GM19025 (cell line): ENCODE measurements around the gene NMRAL1.

Experiments used
- ATAC-seq: cut with Tn5 transposase; IDR thresholded peaks from one replicate; pipeline ENCODE4 v1.9.1; 2021; ENCODE audit warnings: mild to moderate bottlenecking, low read depth, moderate library complexity; ENCODE audit not compliant: unreplicated experiment

NMRAL1 gene

DNA sequence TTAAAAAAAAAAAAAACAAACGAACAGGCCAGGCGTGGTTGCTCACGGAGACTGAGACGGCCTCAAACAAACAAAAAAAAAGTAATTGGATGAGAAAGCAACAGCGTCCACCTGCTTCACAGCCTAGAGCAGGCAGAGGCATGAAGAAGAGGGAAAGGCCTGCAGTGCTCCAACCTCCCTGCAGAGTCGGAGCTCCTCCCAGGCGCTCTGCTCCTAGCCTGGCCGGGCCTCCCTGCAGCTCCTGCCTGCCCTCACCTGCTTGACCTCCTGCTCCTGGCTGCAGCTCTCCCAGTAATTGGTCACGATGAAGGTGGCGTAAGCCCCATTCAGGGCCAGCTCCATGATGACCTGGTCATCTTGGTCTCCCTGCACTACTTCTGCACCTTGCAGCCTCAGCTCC lies 5.5 kb downstream of the NMRAL1 start:
- no peak for ATAC-seq

DNA sequence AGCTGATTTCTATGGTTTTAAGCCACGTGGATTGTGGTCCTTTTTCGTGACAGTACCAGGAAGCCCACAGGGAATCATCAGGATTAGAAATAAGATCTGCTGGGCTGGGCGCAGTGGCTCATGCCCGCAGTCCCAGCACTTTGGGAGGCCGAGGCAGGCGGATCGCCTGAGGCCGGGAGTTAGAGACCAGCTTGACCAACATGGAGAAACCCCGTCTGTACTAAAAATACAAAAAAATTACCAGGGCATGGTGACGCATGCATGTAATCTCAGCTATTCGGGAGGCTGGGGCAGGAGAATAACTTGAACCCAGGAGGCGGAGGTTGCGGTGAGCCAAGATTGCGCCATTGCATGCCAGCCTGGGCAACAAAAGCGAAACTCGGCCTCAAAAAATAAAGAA lies 6.5 kb downstream of the NMRAL1 start:
- ATAC-seq, result no peak

DNA sequence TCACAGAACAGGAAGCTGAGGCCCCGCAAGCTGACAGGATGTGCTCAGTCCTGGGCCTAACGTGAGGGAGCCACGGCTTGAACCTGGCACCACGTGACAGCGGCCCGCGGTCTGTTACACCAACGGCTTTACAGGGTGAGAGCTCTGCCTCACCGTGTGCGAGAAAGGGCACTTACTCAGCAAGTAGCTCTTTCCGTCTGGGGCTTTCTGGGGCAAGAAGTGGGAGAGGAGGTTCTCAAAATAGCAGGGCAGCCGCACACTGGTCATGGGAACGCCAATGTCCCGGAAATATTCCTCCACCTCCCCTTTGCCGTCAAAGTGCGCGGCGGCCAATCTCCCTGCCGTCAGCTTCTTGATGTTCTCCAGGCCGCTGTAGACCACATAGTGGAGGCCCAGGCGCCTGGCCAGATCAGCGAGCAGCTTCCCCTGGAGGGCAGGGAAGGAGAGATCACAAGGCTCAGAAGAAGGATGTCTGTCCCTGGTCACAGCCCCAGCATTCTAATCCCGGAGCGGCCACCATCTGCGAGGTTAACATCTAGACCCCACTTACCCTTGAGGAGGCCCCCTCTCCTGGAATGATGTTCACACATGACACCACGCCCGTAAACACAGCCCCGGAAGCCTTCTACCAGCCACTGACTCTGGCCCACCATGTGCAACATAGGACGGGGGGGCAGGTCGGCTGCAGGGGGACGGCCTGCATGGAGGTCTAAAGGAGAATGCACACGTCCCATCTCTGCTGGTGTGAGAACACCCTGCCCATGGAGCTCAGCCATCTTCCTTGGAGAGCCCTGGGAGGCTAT lies 8.2 kb downstream of the NMRAL1 start:
- no peak for ATAC-seq

DNA sequence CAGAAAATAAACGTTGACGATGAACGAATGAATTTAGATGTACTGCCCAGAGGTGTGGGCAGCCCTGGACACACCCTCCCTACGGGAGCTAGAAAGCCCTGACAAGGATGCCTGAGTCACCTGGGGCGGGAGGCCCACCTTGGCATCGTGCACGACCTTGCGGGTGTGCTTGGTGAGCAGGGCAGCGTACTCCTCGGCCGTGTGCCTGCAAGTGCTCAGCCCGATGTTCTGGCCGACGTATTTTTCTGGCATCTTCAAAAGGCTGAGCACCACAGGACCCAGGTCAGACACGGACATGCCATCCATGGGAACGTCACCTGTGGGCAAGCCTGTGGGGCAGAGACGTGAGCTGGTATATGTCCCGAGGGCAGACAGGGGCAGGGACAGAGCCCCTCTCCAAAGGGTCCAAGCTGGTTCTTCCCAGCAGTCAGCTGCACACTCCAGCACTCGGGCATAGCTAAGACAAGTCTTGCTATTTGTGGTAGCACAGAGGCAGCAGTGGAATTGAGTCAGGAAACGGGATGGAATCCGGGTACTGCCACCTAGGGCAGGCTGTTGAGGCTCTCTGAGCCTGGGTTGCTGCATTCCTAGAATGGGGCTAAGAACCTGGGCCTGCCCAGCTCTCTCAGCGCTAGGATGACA lies 10.8 kb downstream of the NMRAL1 start:
- no peak for ATAC-seq

DNA sequence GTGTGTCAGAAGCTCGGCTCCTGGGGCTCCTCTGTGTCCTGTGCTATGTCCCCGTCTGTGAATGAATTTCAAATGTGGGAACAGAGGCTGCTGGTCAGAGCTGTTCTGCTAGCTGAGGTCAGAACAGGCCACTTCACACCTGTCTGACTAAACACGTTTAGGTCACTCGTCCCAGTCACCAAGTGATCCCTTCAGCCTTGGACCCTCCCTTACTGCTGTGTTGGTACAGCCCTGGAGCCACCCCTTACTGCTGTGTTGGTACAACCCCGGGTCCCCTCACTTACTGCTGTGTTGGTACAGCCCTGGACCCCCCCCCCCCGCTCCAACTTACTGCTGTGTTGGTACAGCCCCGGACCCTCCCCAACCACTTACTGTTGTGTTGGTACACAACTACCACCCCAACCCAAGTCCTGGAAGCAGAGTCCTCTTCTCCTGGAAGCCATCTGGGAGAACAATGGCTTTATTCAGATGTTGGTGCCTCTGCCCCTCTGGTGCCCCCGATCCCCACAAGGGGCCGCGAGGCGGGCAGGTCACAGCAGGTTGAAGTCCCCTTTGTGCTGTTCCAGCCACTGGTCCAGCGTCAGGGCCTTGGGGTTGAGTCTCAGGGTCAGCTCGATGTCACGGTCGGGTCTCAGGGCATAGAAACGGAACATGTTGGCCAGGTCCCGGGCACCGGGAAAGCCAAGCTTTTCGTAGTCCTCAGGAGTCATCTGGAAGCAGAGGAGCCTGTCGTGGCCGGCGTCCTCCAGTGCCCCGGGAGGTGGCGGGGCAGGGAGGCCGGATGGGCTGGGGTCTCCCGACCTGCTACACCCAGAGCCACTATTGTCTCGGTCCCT lies 13.0 kb downstream of the NMRAL1 start:
- ATAC-seq, result no peak

DNA sequence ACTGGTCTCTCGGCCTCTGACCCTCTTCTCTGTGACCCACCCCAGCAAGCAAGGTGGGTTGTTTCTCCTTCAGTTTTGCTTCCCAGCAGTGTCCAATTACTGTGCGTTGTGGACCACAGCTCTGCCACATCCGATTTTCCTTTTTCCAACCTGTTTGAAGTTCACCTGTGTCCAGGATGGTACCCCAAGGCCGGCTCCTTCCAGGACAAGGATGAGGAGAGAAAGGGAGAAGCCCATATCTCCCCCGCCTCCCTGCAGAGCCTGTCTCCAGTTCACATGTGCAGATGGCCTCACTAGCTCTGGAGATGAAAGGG lies 13.5 kb downstream of the NMRAL1 start:
- no peak for ATAC-seq

DNA sequence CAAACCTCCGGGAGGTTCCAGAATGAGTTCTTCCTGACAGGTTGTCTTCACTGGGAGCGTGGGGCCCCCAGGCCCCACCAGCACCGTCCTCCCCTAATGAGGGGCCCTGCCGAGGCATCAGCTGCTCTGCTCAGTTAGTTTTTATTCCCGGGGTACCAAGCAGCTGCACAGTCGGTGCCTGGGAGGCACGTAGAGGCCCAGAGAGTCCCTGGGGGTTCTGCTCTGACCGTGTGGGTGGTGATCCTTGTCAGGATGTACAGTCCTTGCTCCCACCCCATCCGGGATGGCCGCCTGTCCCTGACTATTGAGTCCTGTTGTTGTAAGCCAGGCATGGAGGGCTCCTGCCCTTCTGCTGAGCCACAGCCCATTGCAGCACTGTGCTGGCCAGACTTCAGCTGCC lies 18.5 kb downstream of the NMRAL1 start:
- ATAC-seq, result no peak

DNA sequence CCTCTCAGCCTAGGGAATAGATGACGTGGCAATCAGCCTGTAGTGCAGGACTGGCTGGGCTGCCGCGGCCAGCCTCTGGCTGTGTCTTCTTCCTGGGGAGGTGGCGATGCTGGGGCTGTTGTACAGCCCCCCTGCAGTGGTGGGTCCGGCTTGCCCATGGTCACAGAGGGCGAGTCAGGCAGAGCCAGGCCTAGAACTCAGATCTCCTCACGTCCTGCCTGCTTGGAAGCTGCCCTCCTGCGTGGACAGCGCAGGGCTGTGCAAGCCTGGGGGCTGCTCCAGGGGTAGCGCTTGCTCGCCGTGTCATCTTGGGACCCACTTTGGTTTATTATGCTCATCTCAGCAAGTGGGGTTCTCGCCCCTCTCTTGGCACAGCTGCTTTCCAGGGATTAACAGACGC lies 19.3 kb downstream of the NMRAL1 start:
- ATAC-seq, result no peak

DNA sequence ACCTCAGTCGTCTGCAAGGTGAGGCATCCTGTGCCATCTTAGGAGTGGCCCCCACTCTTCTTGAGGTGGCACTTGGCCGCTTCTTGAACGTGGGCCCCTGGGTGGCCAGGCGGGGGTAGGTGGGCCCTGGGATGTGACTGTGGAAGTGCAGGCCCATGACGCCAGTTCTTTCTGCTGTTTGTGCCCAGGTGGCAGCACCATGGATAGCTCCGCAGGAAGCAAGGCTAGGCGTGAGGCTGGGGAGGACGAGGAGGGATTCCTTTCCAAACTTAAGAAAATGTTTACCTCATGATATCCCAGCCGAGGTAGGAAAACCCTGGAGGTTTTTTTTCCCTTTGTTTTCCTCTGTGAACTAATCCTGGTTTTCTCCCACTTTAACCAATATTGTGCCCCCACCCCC lies 19.8 kb downstream of the NMRAL1 start:
- ATAC-seq, result no peak

DNA sequence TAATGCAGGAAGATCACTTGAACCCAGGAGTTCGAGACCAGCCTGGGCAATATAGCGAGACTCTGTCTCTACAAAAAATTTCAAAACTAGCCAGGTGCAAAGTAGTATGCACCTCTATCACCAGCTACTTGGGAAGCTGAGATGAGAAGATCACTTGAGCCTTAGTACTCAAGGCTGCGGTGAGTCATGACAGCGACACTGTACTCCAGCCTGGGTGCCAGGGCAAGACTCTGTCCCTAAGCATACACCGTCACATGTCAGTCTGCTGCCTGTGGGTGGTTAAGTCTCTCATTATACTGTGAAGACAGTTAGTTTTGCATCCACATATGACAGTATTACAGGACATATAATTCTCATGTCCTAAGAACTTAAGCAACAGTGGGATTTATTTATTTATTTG lies 21.8 kb downstream of the NMRAL1 start:
- ATAC-seq, result no peak

DNA sequence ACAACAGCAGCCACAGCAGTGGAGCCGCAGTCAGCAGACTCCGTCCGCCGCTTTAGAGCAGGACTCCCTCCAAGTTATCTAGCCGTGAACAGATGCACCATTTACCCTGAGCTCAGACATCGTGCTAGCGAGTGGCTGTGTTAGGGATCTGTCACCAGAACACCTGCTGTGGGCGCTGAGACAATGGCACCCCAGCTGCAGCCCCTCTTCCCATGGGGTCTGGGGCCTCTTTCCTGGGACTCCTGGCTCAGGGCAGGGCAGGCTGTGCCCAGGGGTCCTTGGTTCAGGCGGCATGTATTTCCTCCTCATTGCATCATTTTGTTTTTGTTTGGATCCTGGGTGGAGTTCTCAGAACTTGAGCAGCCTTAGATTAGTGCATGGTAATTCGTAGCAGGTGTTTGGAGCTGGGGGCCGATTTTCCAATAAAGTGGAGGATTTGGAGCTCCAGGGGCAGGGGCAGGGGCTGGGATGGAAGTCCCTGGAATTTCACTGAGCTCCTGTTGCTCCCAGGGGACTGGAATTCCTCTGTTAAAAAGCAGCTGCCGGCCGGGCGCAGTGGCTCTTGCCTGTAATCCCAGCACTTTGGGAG lies 23.4 kb downstream of the NMRAL1 start:
- ATAC-seq, result no peak

DNA sequence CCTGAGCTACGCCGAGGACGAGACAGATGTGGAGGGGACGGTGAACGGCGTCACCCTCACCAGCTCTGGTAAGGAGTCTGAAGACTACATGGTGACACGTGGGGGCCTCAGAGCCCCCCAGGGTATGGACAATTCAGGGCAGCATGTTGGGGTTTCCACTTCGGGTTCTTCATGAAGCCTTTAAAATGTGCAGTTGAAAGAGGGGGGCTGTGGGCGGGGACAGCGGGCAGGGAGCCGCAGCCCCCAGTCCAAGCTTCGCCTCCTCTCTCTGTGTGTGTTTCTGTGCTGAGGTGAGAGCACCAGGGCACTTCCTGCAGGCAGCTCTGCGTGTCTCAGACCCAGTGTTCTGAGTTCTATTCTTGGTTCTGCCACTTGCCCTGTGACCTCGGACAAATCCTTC lies 24.0 kb downstream of the NMRAL1 start:
- ATAC-seq, result no peak

DNA sequence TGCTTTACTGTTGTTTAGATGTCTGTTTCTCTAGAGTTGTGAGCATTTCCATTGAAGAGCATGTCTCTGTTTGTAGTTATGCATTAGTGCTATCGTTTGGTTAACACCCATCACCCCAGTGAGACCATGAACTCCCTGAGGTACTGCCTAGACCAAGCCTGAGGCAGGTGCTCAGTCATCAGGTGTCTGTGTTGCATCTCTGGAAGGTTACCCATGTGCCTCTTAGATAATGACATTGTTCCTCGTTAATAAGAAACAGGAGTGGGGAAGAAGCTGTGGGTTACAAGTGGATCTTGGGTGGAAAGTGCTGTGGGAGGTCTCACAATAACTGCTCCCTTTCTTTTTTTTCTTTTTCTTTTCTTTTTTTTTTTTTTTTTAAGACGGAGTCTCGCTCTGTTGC lies 30.4 kb downstream of the NMRAL1 start:
- ATAC-seq, result no peak

DNA sequence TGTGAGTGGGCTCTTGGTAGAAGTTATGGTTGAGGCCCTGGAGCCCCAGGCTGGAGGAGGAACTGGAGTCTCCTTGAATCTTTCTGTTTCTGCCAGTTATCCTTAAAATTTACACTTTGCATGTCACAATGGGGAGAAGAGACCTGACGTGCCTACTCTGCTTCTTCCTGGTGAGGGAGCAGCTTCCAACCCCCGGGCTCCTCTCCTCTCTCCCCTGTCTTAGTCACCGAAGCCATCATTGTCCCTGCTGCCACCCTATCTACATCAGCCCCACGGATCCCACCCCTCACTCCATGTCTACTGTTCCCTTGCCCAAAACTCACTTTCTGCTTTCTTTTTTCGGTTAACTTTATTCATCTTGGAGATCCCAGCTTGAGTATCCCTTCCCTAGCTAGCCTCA lies 31.2 kb downstream of the NMRAL1 start:
- no peak for ATAC-seq

DNA sequence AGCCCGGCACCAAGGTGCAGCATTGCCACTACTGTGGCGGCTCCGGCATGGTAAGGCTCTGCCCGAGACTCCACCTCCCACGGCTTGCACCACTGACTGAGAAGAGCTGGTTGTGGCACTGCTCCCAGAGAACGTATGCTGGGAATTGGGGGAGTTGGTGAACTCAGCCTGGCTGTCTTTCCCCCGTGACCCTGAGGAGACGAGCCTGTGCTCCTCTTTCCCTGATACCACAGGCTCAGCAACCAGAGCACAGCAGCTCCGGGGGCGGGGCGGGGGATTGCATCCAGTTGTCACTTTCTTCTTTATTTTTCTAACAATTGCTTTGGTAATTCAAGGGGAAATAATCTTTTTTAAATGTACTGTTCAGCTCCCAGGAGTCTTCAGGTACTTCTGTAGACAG lies 32.1 kb downstream of the NMRAL1 start:
- ATAC-seq, result no peak

DNA sequence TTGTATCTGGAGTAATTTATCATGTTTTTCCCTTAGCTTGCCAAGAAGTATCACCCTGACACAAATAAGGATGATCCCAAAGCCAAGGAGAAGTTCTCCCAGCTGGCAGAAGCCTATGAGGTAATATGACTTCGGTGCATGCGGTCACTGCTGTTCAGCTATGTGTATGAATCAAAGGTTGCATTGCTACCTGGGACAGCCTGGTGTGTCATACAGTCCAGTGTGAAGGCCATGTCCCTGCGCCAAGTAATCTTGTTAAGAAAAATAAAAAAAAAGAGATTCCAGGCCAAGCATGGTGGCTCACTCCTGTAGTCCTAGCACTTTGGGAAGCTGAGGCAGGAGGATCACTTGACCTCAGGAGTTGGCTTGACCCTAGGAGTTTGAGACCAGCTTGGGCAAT lies 37.1 kb downstream of the NMRAL1 start:
- ATAC-seq, result no peak

DNA sequence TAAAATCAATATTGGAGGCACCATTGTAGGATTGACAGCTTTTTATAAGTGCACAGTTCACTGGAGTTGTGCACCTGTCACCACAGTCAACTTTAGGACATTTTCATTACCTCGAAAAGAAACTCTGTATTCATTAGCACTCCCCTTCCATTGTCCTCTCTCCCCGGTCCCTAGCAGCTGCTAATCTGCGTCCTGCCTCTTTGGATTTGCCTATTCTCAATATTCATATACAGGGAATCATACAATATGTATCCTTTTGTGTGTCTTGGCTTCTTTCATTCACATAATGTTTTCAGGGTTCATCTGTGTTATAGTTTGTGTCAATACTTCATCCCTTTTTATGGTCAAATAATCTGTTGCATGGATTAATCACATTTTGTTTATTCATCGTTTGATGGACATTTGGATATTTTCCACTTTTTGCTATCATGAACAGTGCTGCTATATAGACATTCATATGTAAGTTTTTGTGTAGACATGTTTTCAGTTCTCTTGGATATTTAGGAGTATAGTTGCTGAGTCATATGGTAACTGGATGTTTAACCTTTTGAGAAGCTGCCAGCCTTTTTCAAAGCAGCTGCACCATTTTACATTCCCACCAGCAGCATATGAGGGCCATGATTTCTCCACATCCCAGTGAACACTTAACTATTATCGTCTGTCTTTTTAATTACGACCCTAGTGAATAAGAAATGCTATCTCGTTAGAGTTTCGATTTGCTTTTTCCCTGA lies 38.9 kb downstream of the NMRAL1 start:
- ATAC-seq, result no peak

DNA sequence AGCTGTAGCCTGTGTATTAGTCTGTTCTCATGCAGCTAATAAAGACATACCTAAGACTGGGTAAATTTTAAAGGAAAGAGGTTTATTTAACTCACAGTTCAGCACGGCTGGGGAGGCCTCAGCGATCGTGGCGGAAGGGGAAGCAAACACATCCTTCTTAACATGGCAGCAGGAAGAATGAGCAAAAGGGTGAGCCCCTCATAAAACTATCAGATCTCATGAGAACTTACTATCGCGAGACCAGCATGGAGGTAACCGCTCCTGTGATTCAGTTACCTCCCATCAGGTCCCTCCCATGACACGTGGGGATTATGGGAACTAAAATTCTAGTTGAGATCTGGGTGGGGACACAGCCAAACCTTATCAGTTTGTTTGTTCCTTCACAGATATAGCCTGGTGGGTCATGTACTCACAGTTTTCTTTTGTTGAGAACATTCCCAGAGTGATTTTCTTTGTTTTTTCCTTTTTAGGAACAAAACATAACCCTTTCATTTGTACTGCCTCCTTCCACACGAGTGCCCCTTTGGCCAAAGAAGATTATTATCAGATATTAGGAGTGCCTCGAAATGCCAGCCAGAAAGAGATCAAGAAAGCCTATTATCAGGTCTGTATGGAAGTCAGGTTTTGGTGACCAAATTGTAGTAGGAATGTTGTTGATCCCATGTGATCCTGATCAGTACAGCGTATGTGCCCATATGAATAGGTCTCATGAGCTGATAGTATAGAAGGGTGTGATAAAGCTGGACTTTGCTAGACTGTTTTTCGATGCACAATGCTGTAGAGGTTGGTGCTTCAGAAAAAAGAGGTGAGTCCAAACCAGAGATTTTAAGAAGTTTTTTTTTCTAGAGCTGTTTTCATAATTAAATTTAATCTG lies 40.3 kb downstream of the NMRAL1 start:
- ATAC-seq, result no peak

DNA sequence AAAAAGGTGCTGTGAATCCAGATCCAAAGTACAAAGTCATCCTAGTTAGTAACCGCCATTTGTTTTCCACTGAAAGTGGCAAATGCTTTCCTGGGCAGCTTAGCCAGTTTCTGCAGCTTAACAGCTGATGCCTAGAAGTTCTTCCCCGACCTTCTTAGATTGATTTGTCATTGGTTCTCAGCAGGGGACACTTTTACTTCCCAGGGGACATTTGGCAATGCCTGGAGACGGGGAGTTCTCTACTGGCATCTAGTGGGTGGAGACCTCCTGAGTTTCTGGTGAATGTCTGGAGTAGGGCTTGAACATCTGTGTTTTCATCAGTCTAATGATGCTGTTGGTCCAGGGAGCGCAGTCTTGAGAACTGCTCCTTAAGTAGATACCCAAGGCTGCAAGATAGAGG lies 41.2 kb downstream of the NMRAL1 start:
- ATAC-seq, result no peak

DNA sequence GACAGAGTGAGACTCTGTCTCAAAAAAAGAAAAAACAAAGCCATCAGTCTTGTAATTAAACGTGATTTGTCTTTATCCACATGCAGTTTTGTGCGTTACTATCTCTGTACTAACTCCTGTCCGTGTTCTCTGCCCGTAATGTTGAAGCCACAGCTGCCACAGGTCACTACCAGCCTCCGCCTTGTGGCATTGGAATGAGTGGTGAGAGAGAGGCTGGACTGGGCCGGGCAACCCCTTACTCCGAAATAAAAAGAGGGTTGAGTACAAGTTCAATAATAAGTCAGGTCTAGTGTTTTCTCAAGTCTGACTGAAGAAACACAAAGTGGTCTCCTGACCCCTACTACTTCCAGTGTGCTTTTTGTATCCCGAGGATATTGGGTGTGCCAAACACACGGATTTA lies 43.4 kb downstream of the NMRAL1 start:
- ATAC-seq, result no peak
